HG02870 (cell line): ENCODE results near the gene SRSF10.
"Not testable (repeated sequence)": the region's sequence is repeated elsewhere in the genome, so short reads cannot be mapped to it uniquely, and the experiment has no call there.

Experiments used
- ATAC-seq: cut with Tn5 transposase; IDR thresholded peaks from one replicate; pipeline ENCODE4 v1.9.1; 2021; ENCODE audit warnings: mild to moderate bottlenecking, moderate library complexity; ENCODE audit not compliant: unreplicated experiment

Gene SRSF10

GRCh38 chr1:23959461-23960290 is 20.5 kb downstream of the SRSF10 start, which contains the start of gene PNRC2:
PNRC2 (plus strand) TSS chr1:23959828; CDS start chr1:23961458, 1,630 bp downstream.
- peak; percentile 64 for ATAC-seq

- peak; percentile 58 for ATAC-seq
These were observed 21.2 kb downstream of the SRSF10 start for GRCh38 chr1:23958810-23959460.

GRCh38 chr1:23958040-23958809 is 21.9 kb downstream of the SRSF10 start:
- not testable (repeated sequence) for ATAC-seq

GRCh38 chr1:23957096-23957495 is 23.0 kb downstream of the SRSF10 start:
- no peak for ATAC-seq

- no peak for ATAC-seq
These were observed 27.1 kb downstream of the SRSF10 start for GRCh38 chr1:23953020-23953419.

GRCh38 chr1:23947366-23947765 is 32.8 kb downstream of the SRSF10 start:
- ATAC-seq = no peak

GRCh38 chr1:23936481-23937176 is 43.5 kb downstream of the SRSF10 start:
- no peak for ATAC-seq

GRCh38 chr1:23931491-23931880 is 48.6 kb downstream of the SRSF10 start:
- no peak for ATAC-seq

- ATAC-seq = no peak
These were observed 49.2 kb downstream of the SRSF10 start for GRCh38 chr1:23930861-23931490.

GRCh38 chr1:23930270-23930669 is 49.9 kb downstream of the SRSF10 start:
- no peak for ATAC-seq

GRCh38 chr1:23928789-23929188 is 51.3 kb downstream of the SRSF10 start:
- no peak for ATAC-seq

GRCh38 chr1:23927097-23927496 is 53.0 kb downstream of the SRSF10 start:
- no peak for ATAC-seq

- no peak for ATAC-seq
These were observed 54.8 kb downstream of the SRSF10 start for GRCh38 chr1:23925279-23925678.

- ATAC-seq = no peak
These were observed 55.5 kb downstream of the SRSF10 start for GRCh38 chr1:23924601-23925000.

GRCh38 chr1:23923592-23924499 is 56.3 kb downstream of the SRSF10 start:
- no peak for ATAC-seq

- no peak for ATAC-seq
These were observed 57.7 kb downstream of the SRSF10 start for GRCh38 chr1:23922321-23922943.

GRCh38 chr1:23916209-23917131 is 63.7 kb downstream of the SRSF10 start:
- ATAC-seq = peak; percentile 64

- no peak for ATAC-seq
These were observed 64.7 kb downstream of the SRSF10 start for GRCh38 chr1:23915466-23915865.
